ENCODE measurements around the gene MEI1. TPM values are rescaled to one million over a fixed set of nuclear protein-coding genes. Genes with fewer than 3 reads are reported as not detected.
"Not testable (repeated sequence)": the region's sequence is repeated elsewhere in the genome, so short reads cannot be mapped to it uniquely, and the experiment has no call there.

The MEI1 gene
- total RNA-seq, 4 donors from 2014 or later = 0.29 TPM; not detected in 3

- no peak for DNase-seq
Measured at GRCh38 chr22:41731609-41732008, 32.3 kb downstream of the MEI1 start.

DNA sequence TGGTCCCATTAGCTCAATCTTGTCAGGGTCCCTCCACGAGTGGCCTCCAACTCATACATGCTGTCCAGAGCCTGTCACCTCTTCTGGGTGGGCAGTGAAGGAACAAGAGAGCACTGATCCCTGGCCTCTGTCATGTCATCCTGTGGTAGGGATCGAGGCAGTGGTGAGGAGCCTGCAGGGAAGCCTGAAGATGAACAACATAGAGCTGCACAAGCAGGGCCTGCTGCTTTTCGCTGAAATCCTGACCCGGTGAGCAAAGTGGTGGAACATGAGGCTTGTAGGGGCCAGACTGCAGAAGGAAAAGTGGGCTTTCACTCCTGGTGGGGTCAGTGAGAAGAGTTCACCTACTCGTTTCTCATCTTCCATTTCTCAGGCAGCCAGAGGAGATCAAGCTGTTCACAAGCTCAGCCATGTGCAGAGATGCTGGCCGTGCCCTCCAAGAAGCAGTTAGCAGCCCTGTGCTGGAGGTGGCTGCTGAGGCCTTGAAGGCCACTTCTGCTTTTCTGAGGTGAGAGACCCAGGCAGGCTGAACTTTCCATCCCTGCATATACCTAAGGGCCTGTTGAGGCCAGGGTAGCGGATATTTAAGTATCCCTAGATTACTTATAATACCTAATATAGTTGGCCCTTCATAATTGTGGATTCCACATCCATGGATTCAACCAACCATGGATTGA, 32.9 kb downstream of the MEI1 start:
- ATAC-seq = no peak
- H3K27ac ChIP-seq = no peak overlapping the region

More at GRCh38 chr22:41731609-41732008, 32.3 kb downstream of the MEI1 start:
- intact Hi-C loops (cut with DNase I; ENCODE audit: low total_unique reads) = no loop called here
- in situ Hi-C loops (cut with MboI; ENCODE audit: low sequenced_read_pairs in 4 of 4) = no loop called here
- no peaks in the 10 kb centered on the region for H3K4me1 ChIP-seq
- TF ChIP-seq CTCF (IDR thresholded peaks at IDR 0.05 in 4 of 5, conservative IDR thresholded peaks at IDR 0.05 in 1 of 5) = no peak
- no peak for TF ChIP-seq POLR2A (IDR thresholded peaks at IDR 0.05)
- ATAC-seq = no peak
- H3K9me3 ChIP-seq = no peaks in the 10 kb centered on the region
- no peak overlapping the region for H3K4me3 ChIP-seq
- no peaks in the 10 kb centered on the region for H3K36me3 ChIP-seq
- no peak overlapping the region for H3K27ac ChIP-seq
- no peaks in the 10 kb centered on the region for H3K27me3 ChIP-seq

GRCh38 chr22:41733241-41733640, 33.9 kb downstream of the MEI1 start:
- H3K4me1 ChIP-seq; H3K9me3 ChIP-seq; intact Hi-C loops (cut with DNase I; ENCODE audit: low total_unique reads); ATAC-seq; H3K36me3 ChIP-seq; H3K27ac ChIP-seq; H3K27me3 ChIP-seq; DNase-seq; in situ Hi-C loops (cut with MboI; ENCODE audit: low sequenced_read_pairs in 4 of 4); H3K4me3 ChIP-seq: not testable (repeated sequence)

More for the DNA sequence above, 32.9 kb downstream of the MEI1 start:
- no peaks in the 10 kb centered on the region for H3K4me1 ChIP-seq
- in situ Hi-C loops (cut with MboI; ENCODE audit: low sequenced_read_pairs in 4 of 4) (no loop called here), intact Hi-C loops (cut with DNase I; ENCODE audit: low total_unique reads) (no loop called here)
- no peaks in the 10 kb centered on the region for H3K9me3 ChIP-seq
- no peaks in the 10 kb centered on the region for H3K36me3 ChIP-seq
- no peak for DNase-seq
- H3K4me3 ChIP-seq = no peak overlapping the region
- H3K27me3 ChIP-seq = no peaks in the 10 kb centered on the region
- TF ChIP-seq POLR2A (IDR thresholded peaks at IDR 0.05) (no peak), CTCF (IDR thresholded peaks at IDR 0.05 in 4 of 5, conservative IDR thresholded peaks at IDR 0.05 in 1 of 5) (no peak)

GRCh38 chr22:41739576-41739975, 40.3 kb downstream of the MEI1 start:
- ATAC-seq = no peak
- Histone ChIP-seq H3K27me3 (no peaks in the 10 kb centered on the region), H3K27ac (no peak overlapping the region), H3K9me3 (no peaks in the 10 kb centered on the region), H3K36me3 (no peaks in the 10 kb centered on the region), H3K4me1 (no peaks in the 10 kb centered on the region), H3K4me3 (no peak overlapping the region)
- in situ Hi-C loops (cut with MboI; ENCODE audit: low sequenced_read_pairs in 4 of 4) = no loop called here
- DNase-seq = no peak
- intact Hi-C loops (cut with DNase I; ENCODE audit: low total_unique reads) = no loop called here
- TF ChIP-seq POLR2A (IDR thresholded peaks at IDR 0.05) = no peak
- no peak for TF ChIP-seq CTCF (IDR thresholded peaks at IDR 0.05 in 4 of 5, conservative IDR thresholded peaks at IDR 0.05 in 1 of 5)

- Histone ChIP-seq H3K27me3 (no peaks in the 10 kb centered on the region), H3K4me3 (no peak overlapping the region), H3K4me1 (no peaks in the 10 kb centered on the region), H3K27ac (no peak overlapping the region), H3K36me3 (no peaks in the 10 kb centered on the region), H3K9me3 (no peaks in the 10 kb centered on the region)
- in situ Hi-C loops (cut with MboI; ENCODE audit: low sequenced_read_pairs in 4 of 4) = no loop called here
- intact Hi-C loops (cut with DNase I; ENCODE audit: low total_unique reads) = no loop called here
- ATAC-seq (no peak), DNase-seq (no peak)
- no peak for TF ChIP-seq POLR2A (IDR thresholded peaks at IDR 0.05)
- no peak for TF ChIP-seq CTCF (IDR thresholded peaks at IDR 0.05 in 4 of 5, conservative IDR thresholded peaks at IDR 0.05 in 1 of 5)
Measured at GRCh38 chr22:41742918-41743317, 43.6 kb downstream of the MEI1 start.

Measured in gastrocnemius medialis (tissue), 4 donors.